Ishikawa (cell line): ENCODE measurements around the gene FTO.

ENCODE experiments used
- CEBPB ChIP-seq: IDR thresholded peaks from 2 replicates; pipeline ENCODE4 v1.6.1; 2012
- CREB1 ChIP-seq: IDR thresholded peaks from 2 replicates; pipeline ENCODE4 v1.6.1; 2012; ENCODE audit warnings: low read depth
- EGR1 ChIP-seq: IDR thresholded peaks from 2 replicates; pipeline ENCODE4 v1.6.1; 2012
- EP300 ChIP-seq: IDR thresholded peaks from 2 replicates; pipeline ENCODE4 v1.6.1; 2012; ENCODE audit warnings: borderline replicate concordance
- FOXM1 ChIP-seq: IDR thresholded peaks from 2 replicates; pipeline ENCODE4 v1.6.1; 2012; ENCODE audit warnings: low read depth, borderline replicate concordance
- MAX ChIP-seq: IDR thresholded peaks from 2 replicates; pipeline ENCODE4 v1.6.1; 2012
- NFIC ChIP-seq: IDR thresholded peaks from 2 replicates; pipeline ENCODE4 v1.6.1; 2012
- RAD21 ChIP-seq: IDR thresholded peaks from 2 replicates; pipeline ENCODE4 v1.6.1; 2012; ENCODE audit warnings: low read depth
- REST ChIP-seq: IDR thresholded peaks from 2 replicates; pipeline ENCODE4 v1.6.1; 2012; ENCODE audit warnings: low read depth, mild to moderate bottlenecking
- TAF1 ChIP-seq: IDR thresholded peaks from 2 replicates; pipeline ENCODE4 v1.6.1; 2012; ENCODE audit warnings: low read depth, mild to moderate bottlenecking
- TCF12 ChIP-seq: IDR thresholded peaks from 2 replicates; pipeline ENCODE4 v1.6.1; 2012; ENCODE audit warnings: low read depth
- TEAD4 ChIP-seq: IDR thresholded peaks from 2 replicates; pipeline ENCODE4 v1.6.1; 2012
- USF1 ChIP-seq: IDR thresholded peaks from 2 replicates; pipeline ENCODE4 v1.6.1; 2012
- YY1 ChIP-seq: IDR thresholded peaks from 2 replicates; pipeline ENCODE4 v1.6.1; 2012; ENCODE audit warnings: low read depth
- ZBTB7A ChIP-seq: IDR thresholded peaks from 2 replicates; pipeline ENCODE4 v1.6.1; 2012; ENCODE audit warnings: low read depth

FTO gene

GRCh38 chr16:53766304-53767016 lies 62.5 kb downstream of the FTO start:
- no peak for TF ChIP-seq YY1
- TF ChIP-seq NFIC = no peak
- no peak for TF ChIP-seq CEBPB
- TF ChIP-seq MAX = no peak
- TF ChIP-seq TCF12 = no peak
- no peak for TF ChIP-seq FOXM1
- no peak for TF ChIP-seq EGR1
- no peak for TF ChIP-seq ZBTB7A
- no peak for TF ChIP-seq TEAD4
- TF ChIP-seq RAD21 = no peak
- TF ChIP-seq EP300 = no peak
- TF ChIP-seq USF1 = no peak
- TF ChIP-seq CREB1 = no peak
- no peak for TF ChIP-seq REST
- no peak for TF ChIP-seq TAF1

- TF ChIP-seq ZBTB7A (no peak), RAD21 (no peak), MAX (no peak)
Observed at GRCh38 chr16:53768167-53768566, 64.2 kb downstream of the FTO start.

- TF ChIP-seq TEAD4 = no peak
- TF ChIP-seq CEBPB = no peak
- no peak for TF ChIP-seq RAD21
- no peak for TF ChIP-seq CREB1
- no peak for TF ChIP-seq EP300
- TF ChIP-seq USF1 = no peak
- no peak for TF ChIP-seq REST
- TF ChIP-seq TAF1 = no peak
- no peak for TF ChIP-seq YY1
- TF ChIP-seq FOXM1 = no peak
- no peak for TF ChIP-seq ZBTB7A
Observed at GRCh38 chr16:53768593-53768992, 64.6 kb downstream of the FTO start.

GRCh38 chr16:53769185-53769584 lies 65.2 kb downstream of the FTO start:
- no peak for TF ChIP-seq REST
- TF ChIP-seq MAX = no peak
- TF ChIP-seq USF1 = no peak
- no peak for TF ChIP-seq TCF12
- no peak for TF ChIP-seq TEAD4
- TF ChIP-seq TAF1 = no peak
- TF ChIP-seq EP300 = no peak
- no peak for TF ChIP-seq ZBTB7A
- no peak for TF ChIP-seq CEBPB
- no peak for TF ChIP-seq EGR1
